RCC 7860 (cell line): ENCODE results near the gene CPZ.

Experiments
- DNase-seq: peaks from one replicate; pipeline ENCODE4 v3.0.0-alpha.2; 2015; ENCODE audit warnings: low spot score
- FAIRE-seq: peaks from 2 replicates; lab custom pipeline; 2012; peaks lifted over from hg19 to GRCh38; lab: Jason Lieb, UNC

Gene CPZ

DNA sequence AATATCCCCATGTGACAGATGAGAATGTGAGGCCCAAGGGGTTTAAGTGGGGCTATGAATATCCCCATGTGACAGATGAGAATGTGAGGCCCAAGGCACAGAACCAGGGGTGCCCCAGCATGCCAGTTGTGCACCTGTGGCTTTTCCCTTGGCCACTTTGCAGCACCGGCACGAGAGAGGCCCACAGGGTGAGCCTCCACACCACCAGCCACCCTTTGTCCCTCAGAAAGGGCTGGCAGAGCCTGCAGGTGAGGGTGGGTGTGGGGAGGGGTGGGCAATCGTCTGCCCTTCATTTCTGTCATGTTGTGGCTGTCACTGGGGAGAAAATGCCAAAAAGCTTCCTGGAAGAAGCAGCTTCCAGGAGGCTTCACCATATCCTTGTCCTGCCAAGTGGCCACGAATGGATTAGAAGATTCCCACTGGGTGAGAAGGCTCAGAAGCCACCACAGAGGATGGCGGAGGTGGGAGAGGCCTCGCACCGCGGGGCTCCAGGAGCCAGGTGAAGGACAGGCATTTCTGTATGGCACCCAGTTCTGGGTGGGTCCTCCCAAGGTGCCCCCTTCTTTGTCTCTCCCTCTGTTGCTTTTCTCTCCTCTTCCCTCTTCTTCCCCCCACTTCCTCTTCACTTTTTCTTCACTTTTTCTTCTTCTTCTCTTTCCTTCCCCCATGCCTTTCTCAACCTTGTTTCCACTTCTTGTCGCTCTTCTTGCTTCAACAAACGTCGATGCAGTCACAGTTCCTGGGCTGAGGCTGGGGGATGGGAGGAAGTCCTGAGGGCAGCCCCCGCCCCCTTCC, 12.8 kb upstream of the CPZ start:
- FAIRE-seq (no peak), DNase-seq (no peak)

DNA sequence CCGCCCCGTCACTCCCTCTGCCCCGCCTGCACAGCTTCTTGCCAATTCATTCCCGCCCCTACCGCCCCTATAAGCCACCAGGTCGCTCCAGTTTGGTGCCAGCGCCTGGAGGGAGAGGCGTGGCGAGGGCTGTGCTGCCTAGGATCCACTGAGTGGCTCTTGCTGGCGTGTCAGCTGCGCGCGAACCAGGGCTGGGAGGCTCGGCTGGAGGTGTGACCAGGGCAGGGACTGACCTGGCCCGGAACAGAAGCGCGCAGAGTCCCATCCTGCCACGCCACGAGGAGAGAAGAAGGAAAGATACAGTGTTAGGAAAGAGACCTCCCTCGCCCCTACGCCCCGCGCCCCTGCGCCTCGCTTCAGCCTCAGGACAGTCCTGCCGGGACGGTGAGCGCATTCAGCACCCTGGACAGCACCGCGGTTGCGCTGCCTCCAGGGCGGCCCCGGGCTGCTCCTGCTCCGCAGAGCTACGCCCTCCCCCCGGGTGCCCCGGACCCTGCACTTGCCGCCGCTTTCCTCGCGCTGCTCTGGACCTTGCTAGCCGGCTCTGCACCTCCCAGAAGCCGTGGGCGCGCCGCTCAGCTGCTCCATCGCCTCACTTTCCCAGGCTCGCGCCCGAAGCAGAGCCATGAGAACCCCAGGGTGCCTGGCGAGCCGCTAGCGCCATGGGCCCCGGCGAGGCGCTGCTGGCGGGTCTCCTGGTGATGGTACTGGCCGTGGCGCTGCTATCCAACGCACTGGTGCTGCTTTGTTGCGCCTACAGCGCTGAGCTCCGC, 12.1 kb upstream of the CPZ start, which contains the start of gene GPR78:
TSS of gene GPR78 (plus strand) at position 72 of the 773 bp plus-strand sequence. CDS start at position 663, 591 bp downstream.
- DNase-seq (no peak), FAIRE-seq (no peak)

DNA sequence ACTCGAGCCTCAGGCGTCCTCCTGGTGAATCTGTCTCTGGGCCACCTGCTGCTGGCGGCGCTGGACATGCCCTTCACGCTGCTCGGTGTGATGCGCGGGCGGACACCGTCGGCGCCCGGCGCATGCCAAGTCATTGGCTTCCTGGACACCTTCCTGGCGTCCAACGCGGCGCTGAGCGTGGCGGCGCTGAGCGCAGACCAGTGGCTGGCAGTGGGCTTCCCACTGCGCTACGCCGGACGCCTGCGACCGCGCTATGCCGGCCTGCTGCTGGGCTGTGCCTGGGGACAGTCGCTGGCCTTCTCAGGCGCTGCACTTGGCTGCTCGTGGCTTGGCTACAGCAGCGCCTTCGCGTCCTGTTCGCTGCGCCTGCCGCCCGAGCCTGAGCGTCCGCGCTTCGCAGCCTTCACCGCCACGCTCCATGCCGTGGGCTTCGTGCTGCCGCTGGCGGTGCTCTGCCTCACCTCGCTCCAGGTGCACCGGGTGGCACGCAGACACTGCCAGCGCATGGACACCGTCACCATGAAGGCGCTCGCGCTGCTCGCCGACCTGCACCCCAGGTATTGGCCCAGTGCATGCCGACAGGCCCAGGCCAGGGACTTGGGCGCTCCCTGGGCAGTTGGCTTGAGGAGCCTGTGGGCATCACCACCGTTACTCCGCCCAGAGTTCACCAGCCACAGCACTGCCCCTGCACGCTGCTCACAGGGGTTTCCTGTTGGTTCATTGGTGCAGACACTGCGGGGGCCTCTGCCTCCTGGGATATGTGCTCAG, 11.3 kb upstream of the CPZ start:
- FAIRE-seq, result no peak
- no peak for DNase-seq

DNA sequence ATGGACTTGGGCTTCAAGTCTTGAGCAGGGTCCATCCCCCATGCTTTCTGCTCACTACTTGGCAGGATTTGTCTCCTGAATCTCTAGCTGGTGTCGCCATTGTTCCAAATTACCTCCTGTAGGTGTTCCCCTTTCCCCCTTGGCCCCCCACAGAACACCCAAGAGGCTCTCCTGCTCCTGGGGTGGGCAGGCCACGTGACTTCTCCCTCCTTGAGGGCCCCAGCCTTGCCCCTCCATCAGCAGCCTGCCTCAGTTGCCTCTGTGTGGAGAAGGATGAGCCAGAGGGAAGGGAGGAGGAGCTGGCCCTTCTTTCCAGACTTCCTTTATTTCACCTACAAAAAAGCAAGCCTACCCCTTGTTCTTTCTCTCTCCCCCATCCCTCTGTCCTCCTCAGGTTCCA, 10.5 kb upstream of the CPZ start:
- DNase-seq, result no peak
- FAIRE-seq, result no peak

DNA sequence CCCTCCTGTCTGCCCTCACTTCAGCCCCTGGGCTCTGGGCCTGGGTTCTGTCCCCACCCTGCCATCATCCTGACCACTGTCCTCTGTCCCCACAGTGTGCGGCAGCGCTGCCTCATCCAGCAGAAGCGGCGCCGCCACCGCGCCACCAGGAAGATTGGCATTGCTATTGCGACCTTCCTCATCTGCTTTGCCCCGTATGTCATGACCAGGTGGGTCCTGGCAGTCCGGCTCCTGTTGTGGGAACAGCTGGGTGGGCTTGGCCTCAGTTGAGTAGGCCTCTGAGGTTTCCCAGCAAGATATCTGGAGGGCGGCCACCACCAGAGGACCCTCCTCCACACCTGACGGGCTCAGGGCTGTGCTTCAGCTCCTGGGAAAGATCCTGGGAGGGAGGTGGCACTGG, 10.1 kb upstream of the CPZ start:
- no peak for DNase-seq

DNA sequence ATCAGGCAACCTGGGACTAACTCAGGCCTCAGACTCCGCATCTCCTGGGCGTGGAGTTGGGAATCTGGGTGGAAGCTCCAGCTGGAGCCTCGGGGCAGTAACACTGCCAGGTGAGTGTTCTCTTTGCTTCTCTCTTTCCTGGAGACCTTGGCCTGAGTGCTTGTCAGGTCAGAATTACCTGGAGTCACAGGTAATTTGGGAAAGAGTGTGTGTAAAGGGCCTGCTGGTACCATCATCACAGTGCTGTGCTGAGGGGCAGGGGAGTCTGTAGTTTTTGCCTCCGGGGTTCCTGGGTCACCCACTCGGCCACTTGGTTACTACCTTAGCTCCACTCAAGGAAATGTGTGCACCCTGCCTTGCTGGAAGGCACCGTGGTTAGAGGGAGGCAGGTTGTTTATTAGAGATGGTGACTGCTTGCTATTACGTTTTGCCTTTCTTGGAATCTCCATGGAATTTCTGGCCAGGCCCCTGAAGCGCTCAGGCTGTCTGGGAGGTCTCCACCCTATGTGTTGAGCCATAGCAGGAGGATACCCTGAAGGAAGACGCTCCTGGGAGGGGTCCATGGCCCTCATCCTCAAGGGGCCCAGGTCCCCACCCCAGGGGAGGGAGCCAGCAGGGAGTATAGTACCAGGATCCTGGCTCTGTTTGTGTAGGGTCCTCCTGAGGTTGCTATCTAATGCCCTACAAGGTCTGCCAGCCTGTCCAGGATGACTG, 9.5 kb upstream of the CPZ start:
- no peak for DNase-seq
- no peak for FAIRE-seq

More for the DNA sequence above, 10.1 kb upstream of the CPZ start:
- FAIRE-seq, result no peak

DNA sequence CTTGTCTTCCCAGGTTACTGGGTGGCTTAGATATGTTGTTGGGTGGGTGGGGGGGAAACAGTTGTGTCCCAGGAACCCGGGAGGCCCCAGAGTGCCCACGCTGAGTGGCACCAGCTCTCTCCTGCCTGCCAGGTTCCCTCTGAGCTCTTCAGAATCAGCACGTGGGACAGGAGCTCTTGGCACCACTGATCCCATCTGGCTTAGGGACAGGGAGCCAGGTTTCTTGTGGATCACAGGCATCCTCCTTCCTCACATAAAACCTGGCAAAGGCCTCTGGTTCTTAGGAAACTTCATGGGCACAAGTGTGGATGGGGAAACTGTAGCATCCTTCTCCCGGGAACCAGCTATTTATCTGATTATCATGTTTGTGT, 8.9 kb upstream of the CPZ start:
- no peak for FAIRE-seq
- DNase-seq, result no peak

DNA sequence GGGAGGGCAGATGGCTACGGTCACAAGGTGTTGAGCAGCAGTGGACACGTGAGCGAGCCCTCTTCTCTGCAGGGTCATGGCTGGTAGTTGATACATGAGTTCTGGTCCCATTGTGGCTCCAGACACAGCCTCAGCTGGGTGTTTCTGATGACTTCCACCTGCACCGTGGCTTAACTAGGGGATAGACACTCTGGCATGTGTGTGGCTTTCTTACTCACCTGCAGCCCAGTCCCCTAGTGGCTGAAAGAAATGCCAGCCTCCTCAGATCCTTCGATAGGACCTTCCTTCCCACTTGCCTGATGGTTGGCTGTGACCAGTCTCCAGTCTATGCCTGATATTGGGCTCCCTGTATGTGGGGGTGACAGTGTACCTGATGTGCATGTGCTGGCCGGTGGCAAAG, 7.4 kb upstream of the CPZ start:
- DNase-seq, result no peak
- FAIRE-seq, result no peak

DNA sequence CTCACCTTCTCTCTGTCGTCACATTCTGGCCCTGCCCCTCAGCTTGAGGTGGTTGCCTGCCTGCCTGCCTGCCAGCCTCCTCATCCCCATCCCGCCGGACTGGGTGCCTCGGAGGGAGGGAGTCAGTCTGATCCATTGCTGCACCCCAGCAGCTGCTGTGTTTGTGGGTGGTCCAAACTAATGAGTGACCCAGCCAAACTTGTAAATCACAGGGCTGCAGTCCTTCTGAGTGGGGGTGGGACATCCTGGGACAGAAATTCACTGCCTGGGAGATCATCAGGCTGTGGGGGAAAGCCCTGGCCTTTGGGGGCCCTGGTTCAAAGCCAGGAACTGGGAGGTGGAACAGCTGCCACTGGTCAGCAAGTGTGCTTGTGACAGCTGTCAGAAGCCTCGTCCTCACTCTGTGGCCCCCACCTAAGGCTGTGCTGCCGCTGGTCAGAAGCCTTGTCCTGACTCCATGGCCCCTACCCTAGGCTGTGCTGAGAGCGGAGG, 6.8 kb upstream of the CPZ start:
- DNase-seq (no peak), FAIRE-seq (no peak)

DNA sequence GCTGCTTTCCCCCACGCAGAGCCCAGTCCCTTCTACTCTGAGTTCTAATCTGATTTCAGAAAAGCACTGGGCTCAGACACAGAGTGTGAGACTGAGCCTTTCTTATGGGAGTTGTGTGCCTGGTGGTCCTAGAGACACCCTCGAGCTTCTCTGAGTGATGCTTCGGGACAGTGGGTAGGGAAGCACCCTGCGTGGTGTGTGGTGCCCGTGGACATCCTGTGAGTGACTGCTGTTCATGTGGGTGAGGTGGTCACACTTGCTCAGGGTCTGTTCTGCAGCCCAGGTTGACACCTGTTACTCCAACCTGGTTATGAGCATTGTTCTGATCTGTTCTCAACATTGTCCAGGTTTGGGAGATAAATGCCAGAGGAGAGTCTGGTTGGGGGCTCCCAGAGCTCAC, 6.3 kb upstream of the CPZ start:
- no peak for FAIRE-seq
- DNase-seq, result no peak

DNA sequence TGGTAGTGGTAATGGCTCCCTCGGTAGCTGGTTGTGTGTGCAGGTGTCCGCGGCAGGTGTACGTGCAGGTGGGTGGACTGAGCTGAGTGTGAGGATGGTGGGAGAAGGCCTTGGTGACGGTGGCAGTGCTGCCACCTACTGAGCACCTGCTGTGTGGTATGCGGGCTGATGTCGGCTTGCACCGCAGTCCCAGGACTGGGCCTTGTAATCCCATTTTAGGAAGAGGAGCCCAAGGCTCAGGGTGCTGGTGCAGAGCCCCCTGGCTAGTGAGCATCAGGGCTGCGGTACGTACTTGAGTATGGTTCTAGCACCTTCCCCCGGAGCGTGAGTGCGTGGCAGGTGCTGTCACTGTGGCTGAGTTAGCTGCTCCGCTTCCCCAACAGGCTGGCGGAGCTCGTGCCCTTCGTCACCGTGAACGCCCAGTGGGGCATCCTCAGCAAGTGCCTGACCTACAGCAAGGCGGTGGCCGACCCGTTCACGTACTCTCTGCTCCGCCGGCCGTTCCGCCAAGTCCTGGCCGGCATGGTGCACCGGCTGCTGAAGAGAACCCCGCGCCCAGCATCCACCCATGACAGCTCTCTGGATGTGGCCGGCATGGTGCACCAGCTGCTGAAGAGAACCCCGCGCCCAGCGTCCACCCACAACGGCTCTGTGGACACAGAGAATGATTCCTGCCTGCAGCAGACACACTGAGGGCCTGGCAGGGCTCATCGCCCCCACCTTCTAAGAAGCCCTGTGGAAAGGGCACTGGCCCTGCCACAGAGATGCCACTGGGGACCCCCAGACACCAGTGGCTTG, 5.7 kb upstream of the CPZ start:
- DNase-seq, result no peak
- FAIRE-seq, result no peak

DNA sequence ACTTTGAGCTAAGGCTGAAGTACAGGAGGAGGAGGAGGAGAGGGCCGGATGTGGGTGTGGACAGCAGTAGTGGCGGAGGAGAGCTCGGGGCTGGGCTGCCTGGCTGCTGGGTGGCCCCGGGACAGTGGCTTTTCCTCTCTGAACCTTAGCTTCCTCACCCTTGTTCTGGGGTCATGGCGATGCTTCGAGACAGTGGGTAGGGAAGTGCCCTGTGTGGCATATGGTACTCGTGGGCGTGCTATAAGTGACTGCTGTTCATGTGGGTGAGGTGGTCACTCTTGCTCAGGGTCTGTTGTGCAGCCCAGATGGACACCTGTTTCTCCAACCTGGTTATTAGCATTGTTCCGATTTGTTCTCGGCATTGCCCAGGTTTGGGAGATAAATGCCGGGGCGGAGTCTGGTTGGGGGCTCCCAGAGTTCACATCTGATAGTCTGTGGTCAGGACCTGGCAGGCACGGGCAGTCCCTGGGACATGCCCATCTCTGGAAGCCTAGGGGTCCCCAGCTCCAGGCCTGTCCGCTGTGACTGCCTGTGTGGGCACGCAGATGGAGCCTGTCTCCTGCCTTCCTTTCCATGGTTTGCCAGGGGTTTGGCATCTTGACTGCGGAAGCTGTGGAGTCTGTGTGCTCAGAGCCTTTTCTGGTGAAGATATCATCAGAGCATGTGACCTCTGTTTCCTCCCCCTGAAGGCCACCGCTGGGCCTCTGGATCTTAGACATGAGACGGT, 4.9 kb upstream of the CPZ start:
- FAIRE-seq (no peak), DNase-seq (no peak)

DNA sequence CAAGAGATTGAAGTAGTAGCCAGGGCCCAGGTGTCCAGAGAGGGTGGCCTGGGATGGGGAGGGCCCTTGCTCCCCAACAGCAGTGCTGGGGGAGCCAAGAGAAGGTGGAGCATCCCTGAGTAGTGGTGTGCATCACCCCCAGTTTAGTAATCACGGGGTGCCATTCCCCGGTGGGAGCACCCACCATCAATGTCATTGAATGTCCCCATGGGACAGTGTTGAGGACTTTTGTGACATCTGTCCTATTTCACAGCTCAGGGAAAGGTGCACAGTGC, 4.4 kb upstream of the CPZ start:
- FAIRE-seq (no peak), DNase-seq (no peak)

DNA sequence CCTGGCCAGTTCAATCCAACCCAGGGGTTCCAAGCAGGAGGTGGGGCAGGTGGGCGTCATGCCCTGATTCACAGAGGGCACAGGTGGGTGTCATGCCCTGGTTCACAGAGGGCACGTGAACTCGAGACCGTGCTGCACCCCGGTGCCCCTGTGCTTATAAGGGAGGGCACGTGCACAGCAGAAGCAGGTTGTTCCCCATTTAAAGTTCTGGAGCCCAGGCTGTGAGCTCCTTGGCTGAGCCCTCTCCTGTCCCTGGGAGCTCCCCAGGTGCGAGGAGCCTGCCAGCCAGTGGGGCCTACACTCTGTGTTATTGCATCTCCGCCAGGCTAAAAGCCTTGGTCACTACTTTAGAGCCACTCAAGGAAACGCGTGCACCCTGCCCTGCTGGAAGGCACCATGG, 3.2 kb upstream of the CPZ start:
- no peak for DNase-seq
- no peak for FAIRE-seq

DNA sequence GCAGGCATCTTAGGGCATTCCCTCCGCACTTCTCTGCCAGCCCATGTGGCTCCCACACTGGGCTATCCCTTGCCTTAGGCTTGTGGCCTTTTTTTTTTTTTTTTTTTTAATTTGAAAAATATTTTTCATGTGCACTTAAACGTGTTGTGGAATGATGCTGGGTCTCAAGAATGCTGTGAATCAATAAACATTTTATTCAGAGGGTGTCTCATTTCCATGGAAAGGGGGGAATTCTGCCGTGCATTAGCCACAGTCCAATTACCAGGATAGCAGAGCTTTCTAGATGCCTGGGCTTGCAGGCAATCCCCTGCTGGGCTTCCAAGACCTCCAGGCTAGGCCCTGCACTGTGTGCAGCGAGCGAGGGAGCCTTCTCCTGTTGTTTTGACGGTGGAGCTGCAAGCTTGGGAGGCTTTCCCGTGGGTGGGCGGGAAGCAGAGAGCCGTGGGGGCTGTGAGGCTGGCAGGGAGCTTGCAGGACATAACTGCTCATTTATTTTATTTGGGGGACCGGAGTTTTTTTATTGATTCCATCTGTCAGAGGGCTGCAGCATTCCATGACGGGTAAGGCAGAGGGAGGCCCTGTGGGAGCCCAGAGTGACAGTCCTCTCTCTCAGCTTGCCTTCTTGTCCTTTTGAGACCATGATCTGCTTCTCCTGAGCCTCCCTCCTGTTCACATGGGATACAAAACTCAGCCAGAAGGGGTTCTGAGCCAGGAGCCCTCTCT, 2.6 kb upstream of the CPZ start:
- no peak for FAIRE-seq
- no peak for DNase-seq

DNA sequence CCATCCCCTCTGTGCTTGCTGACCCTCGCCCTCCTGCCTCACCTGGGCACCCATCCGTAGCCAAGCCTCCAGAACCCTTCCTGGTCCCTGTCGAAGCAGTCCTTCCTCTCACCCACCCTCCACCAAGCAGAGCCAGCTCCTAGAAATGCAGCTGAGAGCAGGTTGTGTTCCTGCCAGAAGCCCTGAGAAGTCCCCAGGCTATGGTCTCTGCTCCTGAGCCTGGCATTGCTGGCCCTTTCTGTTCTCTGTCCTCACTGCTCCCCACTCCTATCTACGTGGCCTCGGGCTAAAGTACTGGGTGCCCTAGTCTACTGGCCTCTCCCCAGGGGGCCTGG, 2.1 kb upstream of the CPZ start:
- DNase-seq (no peak), FAIRE-seq (no peak)

DNA sequence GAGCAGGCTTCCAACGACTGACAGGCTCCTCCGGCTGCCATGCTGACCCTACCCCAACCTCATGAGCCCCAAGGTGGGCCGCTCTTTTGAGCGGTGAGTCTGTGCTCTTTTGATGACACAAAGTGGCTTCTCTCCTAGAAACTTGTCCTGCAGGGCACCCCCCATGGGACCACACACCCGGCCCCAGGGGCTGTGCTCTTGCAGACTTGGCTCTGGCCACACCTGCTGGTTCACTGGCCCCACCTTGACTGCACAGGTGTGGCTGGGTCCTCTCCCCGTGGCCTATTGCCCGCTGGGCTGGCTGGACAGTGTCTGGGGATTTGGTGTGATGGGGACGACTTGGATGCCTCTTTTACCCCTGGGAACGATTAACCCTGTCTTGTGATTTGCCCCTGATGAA, 1.5 kb upstream of the CPZ start:
- FAIRE-seq (no peak), DNase-seq (no peak)

DNA sequence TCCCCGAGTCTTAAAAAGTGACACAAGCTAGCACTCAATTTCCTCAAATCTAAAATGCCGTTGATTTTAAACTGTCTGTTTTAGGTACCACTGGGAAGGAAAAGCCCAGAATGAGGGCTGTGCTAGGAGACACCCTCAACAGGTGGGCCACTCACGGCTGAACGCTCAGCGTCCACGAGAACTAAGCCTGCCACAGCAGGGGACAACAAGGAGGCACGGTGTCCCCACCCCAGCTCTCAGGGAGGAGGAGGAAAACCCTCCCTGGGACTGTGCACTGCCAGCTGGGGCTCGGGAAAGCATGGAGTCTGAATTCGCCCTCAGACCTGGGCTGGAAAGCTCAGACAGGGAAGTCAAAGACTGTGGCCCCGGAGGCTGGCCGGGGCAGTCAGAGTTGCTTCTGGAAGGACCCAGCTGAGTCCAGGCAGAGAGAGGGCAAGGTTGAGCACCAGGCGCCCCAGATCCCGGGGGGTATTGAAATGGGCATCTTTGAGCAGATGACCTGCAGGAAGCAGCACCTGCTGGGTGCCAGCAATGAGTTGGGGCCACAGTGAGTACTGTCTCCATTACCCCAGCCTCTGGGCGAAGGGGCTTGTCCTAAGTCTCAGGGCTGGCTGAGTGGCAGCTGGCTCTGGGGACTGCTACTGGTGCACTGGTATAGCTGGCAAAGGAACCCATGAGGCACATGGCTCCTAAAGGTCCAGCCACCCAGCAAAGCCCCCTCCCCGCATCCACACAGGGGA, 769 bp upstream of the CPZ start:
- FAIRE-seq, result no peak
- no peak for DNase-seq
